ENCODE measurements around the gene ENTHD1. TPM values are rescaled to one million over a fixed set of nuclear protein-coding genes. Genes with fewer than 3 reads are reported as not detected.

Gene ENTHD1
- total RNA-seq, 1 donor from 2014 or later, result 0.56 TPM

- Mint-ChIP-seq H3K9me3 (no peaks in the 10 kb centered on the region), H3K4me3 (no peak overlapping the region), H3K27me3 (peaks cover 14% of the 10 kb centered on the region), H3K4me1 (no peaks in the 10 kb centered on the region), H3K27ac (no peak overlapping the region), H3K36me3 (ENCODE audit: low read depth) (no peaks in the 10 kb centered on the region)
- intact Hi-C loops (cut with micrococcal nuclease), result no loop called here
- no peak for DNase-seq
These were observed 187.0 kb downstream of the ENTHD1 start for GRCh38 chr22:39706376-39707140.

DNA sequence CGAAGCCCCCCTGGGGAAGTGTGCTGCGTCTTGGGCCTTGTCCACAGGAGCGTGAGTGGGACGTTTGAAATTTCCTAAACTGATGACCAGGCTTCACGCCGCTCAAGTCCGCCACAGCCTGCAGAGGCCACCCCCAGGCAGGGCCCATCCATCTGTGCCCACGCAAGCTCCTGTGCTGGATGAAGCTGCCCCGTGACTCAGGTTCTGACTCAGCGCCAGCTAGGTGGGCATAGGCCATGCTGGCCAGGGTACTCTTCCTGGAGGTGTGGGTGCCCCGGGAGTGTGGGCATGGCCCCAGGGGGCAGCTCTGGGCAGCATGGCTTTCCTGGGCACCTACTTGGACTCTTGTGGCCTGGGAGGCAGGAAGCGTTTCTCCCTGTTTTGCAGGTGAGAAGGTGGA lies 188.2 kb downstream of the ENTHD1 start:
- H3K9me3 Mint-ChIP-seq, result no peaks in the 10 kb centered on the region
- DNase-seq, result no peak
- no peaks in the 10 kb centered on the region for H3K4me1 Mint-ChIP-seq
- H3K27me3 Mint-ChIP-seq, result peaks cover 8% of the 10 kb centered on the region
- no peak overlapping the region for H3K27ac Mint-ChIP-seq
- H3K36me3 Mint-ChIP-seq (ENCODE audit: low read depth), result no peaks in the 10 kb centered on the region
- intact Hi-C loops (cut with micrococcal nuclease), result no loop called here
- no peak overlapping the region for H3K4me3 Mint-ChIP-seq

- DNase-seq, result no peak
- H3K9me3 Mint-ChIP-seq, result no peaks in the 10 kb centered on the region
- H3K27me3 Mint-ChIP-seq, result peaks cover 3% of the 10 kb centered on the region
- no peak overlapping the region for H3K4me3 Mint-ChIP-seq
- no peak overlapping the region for H3K27ac Mint-ChIP-seq
- intact Hi-C loops (cut with micrococcal nuclease), result no loop called here
- H3K36me3 Mint-ChIP-seq (ENCODE audit: low read depth), result no peaks in the 10 kb centered on the region
- H3K4me1 Mint-ChIP-seq, result no peaks in the 10 kb centered on the region
These were observed 189.5 kb downstream of the ENTHD1 start for GRCh38 chr22:39703928-39704639.

DNA sequence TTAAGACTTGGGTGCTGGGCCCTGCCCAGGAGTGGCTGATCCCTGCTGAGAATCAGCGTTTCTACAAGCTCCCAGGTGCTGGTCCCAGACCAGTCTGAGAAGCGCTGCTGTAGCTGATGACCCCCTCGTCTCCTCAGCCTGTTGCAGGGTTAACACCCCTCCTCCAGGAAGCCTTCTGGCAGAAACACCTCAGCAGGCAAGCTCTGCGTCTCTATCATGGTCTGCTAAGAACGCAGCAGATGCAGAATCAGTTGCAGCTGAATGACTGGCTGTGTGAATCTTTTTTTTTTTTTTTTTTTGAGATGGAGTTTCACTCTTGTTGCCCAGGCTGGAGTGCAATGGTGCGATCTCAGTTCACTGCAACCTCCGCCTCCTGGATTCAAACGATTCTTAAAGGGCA lies 190.5 kb downstream of the ENTHD1 start:
- Mint-ChIP-seq H3K27me3 (peaks cover 6% of the 10 kb centered on the region), H3K36me3 (ENCODE audit: low read depth) (no peaks in the 10 kb centered on the region), H3K27ac (no peak overlapping the region), H3K4me3 (no peak overlapping the region), H3K9me3 (no peaks in the 10 kb centered on the region), H3K4me1 (no peaks in the 10 kb centered on the region)
- no peak for DNase-seq
- intact Hi-C loops (cut with micrococcal nuclease), result no loop called here

DNA sequence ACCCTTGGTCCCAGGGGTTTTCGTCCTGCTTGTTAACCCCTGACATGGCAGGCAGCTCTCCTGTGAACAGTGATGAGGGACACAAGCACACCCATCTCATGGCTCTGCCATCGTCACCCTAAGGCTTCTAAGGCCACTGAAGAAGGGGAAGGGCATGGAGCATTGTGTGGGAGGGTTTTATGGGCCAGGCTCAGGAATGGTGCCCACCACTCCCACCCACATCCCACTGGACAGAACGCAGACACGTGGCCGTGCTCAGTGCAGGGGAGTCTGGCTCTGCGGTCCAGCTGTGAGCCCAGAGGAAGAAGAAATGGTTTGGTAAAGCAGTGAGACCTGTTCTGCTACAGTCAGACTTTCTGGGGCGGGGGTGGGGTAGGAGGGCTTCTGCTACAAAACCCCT lies 193.0 kb downstream of the ENTHD1 start:
- H3K4me3 Mint-ChIP-seq, result no peak overlapping the region

GRCh38 chr22:39699631-39700360 lies 193.8 kb downstream of the ENTHD1 start:
- no peak overlapping the region for H3K27ac Mint-ChIP-seq
- peaks cover 7% of the 10 kb centered on the region for H3K27me3 Mint-ChIP-seq
- no peak overlapping the region for H3K4me3 Mint-ChIP-seq
- intact Hi-C loops (cut with micrococcal nuclease), result no loop called here
- H3K36me3 Mint-ChIP-seq (ENCODE audit: low read depth), result no peaks in the 10 kb centered on the region
- no peaks in the 10 kb centered on the region for H3K4me1 Mint-ChIP-seq
- H3K9me3 Mint-ChIP-seq, result no peaks in the 10 kb centered on the region
- no peak for DNase-seq

More for the DNA sequence above, 193.0 kb downstream of the ENTHD1 start:
- Mint-ChIP-seq H3K36me3 (ENCODE audit: low read depth) (no peaks in the 10 kb centered on the region), H3K4me1 (no peaks in the 10 kb centered on the region), H3K27me3 (peaks cover 7% of the 10 kb centered on the region), H3K9me3 (no peaks in the 10 kb centered on the region), H3K27ac (no peak overlapping the region)
- no peak for DNase-seq
- intact Hi-C loops (cut with micrococcal nuclease), result no loop called here

- H3K4me3 Mint-ChIP-seq, result no peak overlapping the region
- peaks cover 12% of the 10 kb centered on the region for H3K27me3 Mint-ChIP-seq
- intact Hi-C loops (cut with micrococcal nuclease), result no loop called here
- no peaks in the 10 kb centered on the region for H3K9me3 Mint-ChIP-seq
- DNase-seq, result no peak
- H3K27ac Mint-ChIP-seq, result no peak overlapping the region
- no peaks in the 10 kb centered on the region for H3K36me3 Mint-ChIP-seq (ENCODE audit: low read depth)
- H3K4me1 Mint-ChIP-seq, result peaks cover 4% of the 10 kb centered on the region
These were observed 195.7 kb downstream of the ENTHD1 start for GRCh38 chr22:39697790-39698430.

GRCh38 chr22:39693943-39694500 lies 199.5 kb downstream of the ENTHD1 start:
- Mint-ChIP-seq H3K27ac (no peak overlapping the region), H3K4me1 (peaks cover 6% of the 10 kb centered on the region), H3K27me3 (peaks cover 26% of the 10 kb centered on the region), H3K36me3 (ENCODE audit: low read depth) (no peaks in the 10 kb centered on the region), H3K4me3 (no peak overlapping the region), H3K9me3 (no peaks in the 10 kb centered on the region)
- intact Hi-C loops (cut with micrococcal nuclease), result no loop called here
- DNase-seq, result no peak

Other genes with a start within 250 kb of the ENTHD1 start
- 34.4 and 38.4 TPM in 2 replicates for gene GRAP2, start 7.3 kb upstream of the ENTHD1 start, total RNA-seq
- gene TMA7B, start 66.6 kb upstream of the ENTHD1 start, total RNA-seq, result 0.90 and 0.96 TPM in 2 replicates
- gene FAM83F, start 101.2 kb upstream of the ENTHD1 start, total RNA-seq, result 0.17 and 0.23 TPM in 2 replicates